NCI-H2196 (cell line): ENCODE measurements around the gene OR2V1.
"Not testable (repeated sequence)": the region's sequence is repeated elsewhere in the genome, so short reads cannot be mapped to it uniquely, and the experiment has no call there.

Experiments
- DNase-seq: peaks from one replicate; lab custom pipeline; 2025; ENCODE audit not compliant: unreplicated experiment; lab: John Stamatoyannopoulos, UW

Gene OR2V1

GRCh38 chr5:181104606-181105390, 26.2 kb downstream of the OR2V1 start:
- DNase-seq = not testable (repeated sequence)

GRCh38 chr5:181104259-181104568, 26.8 kb downstream of the OR2V1 start:
- DNase-seq = not testable (repeated sequence)

GRCh38 chr5:181101930-181102674, 28.9 kb downstream of the OR2V1 start:
- not testable (repeated sequence) for DNase-seq

GRCh38 chr5:181101030-181101641, 29.8 kb downstream of the OR2V1 start:
- not testable (repeated sequence) for DNase-seq

- no peak for DNase-seq
Measured at GRCh38 chr5:181100121-181100875, 30.7 kb downstream of the OR2V1 start.

GRCh38 chr5:181099602-181100086, 31.3 kb downstream of the OR2V1 start:
- DNase-seq = no peak

GRCh38 chr5:181098762-181099601, 32.0 kb downstream of the OR2V1 start:
- DNase-seq = no peak

GRCh38 chr5:181097759-181098491, 33.0 kb downstream of the OR2V1 start:
- not testable (repeated sequence) for DNase-seq

- not testable (repeated sequence) for DNase-seq
Measured at GRCh38 chr5:181097383-181097753, 33.6 kb downstream of the OR2V1 start.

GRCh38 chr5:181096721-181097382, 34.1 kb downstream of the OR2V1 start:
- not testable (repeated sequence) for DNase-seq

- not testable (repeated sequence) for DNase-seq
Measured at GRCh38 chr5:181095162-181095561, 35.8 kb downstream of the OR2V1 start.

GRCh38 chr5:181092428-181092827, 38.5 kb downstream of the OR2V1 start:
- no peak for DNase-seq

- no peak for DNase-seq
Measured at GRCh38 chr5:181088289-181088688, 42.7 kb downstream of the OR2V1 start.

- DNase-seq = no peak
Measured at GRCh38 chr5:181087309-181087708, 43.7 kb downstream of the OR2V1 start.

GRCh38 chr5:181086884-181087205, 44.1 kb downstream of the OR2V1 start:
- no peak for DNase-seq

GRCh38 chr5:181086026-181086883, 44.7 kb downstream of the OR2V1 start:
- DNase-seq = no peak

- DNase-seq = no peak
Measured at GRCh38 chr5:181084621-181085195, 46.3 kb downstream of the OR2V1 start.

GRCh38 chr5:181081989-181082388, 49.0 kb downstream of the OR2V1 start:
- no peak for DNase-seq
